ENCODE measurements around the gene COL16A1.

- TF ChIP-seq LEF1 (IDR thresholded peaks at IDR 0.05; ENCODE audit: borderline replicate concordance): no peak
- TF ChIP-seq FOXK2 (IDR thresholded peaks at IDR 0.05): no peak
- TF ChIP-seq FOXA1 (IDR thresholded peaks at IDR 0.05): no peak
- TF ChIP-seq SP1 (IDR thresholded peaks at IDR 0.05): no peak
- no peak for TF ChIP-seq SUZ12 (IDR thresholded peaks at IDR 0.05)
- no peak for TF ChIP-seq FOXM1 (IDR thresholded peaks at IDR 0.05; ENCODE audit: borderline replicate concordance)
- TF ChIP-seq PKNOX1 (IDR thresholded peaks at IDR 0.05): no peak
- TF ChIP-seq ARNT (IDR thresholded peaks at IDR 0.05): no peak
- TF ChIP-seq TARDBP (IDR thresholded peaks at IDR 0.05): no peak
- no peak for TF ChIP-seq BHLHE40 (IDR thresholded peaks at IDR 0.05; ENCODE audit: borderline replicate concordance)
- no peak for TF ChIP-seq HDGF (IDR thresholded peaks at IDR 0.05; ENCODE audit: borderline replicate concordance)
- no peak for TF ChIP-seq ZNF384 (IDR thresholded peaks at IDR 0.05)
- TF ChIP-seq L3MBTL2 (conservative IDR thresholded peaks at IDR 0.05): no peak
- no peak for TF ChIP-seq ELF4 (IDR thresholded peaks at IDR 0.05)
Observed at GRCh38 chr1:31605908-31606427, 97.8 kb downstream of the COL16A1 start.

Measured in HEK293T (cell line).